ENCODE data around the gene ACTN4.
"Not testable (repeated sequence)": the region's sequence is repeated elsewhere in the genome, so short reads cannot be mapped to it uniquely, and the experiment has no call there.

The ACTN4 gene

GRCh38 chr19:38737921-38738737 lies 90.7 kb downstream of the ACTN4 start:
- DNase-seq (ENCODE audit: low spot score), result no peak

- no peak for DNase-seq (ENCODE audit: low spot score)
Observed at GRCh38 chr19:38739440-38740256, 92.2 kb downstream of the ACTN4 start.

GRCh38 chr19:38740257-38740592 lies 92.8 kb downstream of the ACTN4 start:
- DNase-seq (ENCODE audit: low spot score), result no peak

GRCh38 chr19:38740932-38741331 lies 93.5 kb downstream of the ACTN4 start:
- no peak for DNase-seq (ENCODE audit: low spot score)

GRCh38 chr19:38741670-38742069 lies 94.2 kb downstream of the ACTN4 start:
- no peak for DNase-seq (ENCODE audit: low spot score)

GRCh38 chr19:38742296-38742695 lies 94.8 kb downstream of the ACTN4 start:
- DNase-seq (ENCODE audit: low spot score), result no peak

- no peak for DNase-seq (ENCODE audit: low spot score)
Observed at GRCh38 chr19:38742906-38743305, 95.5 kb downstream of the ACTN4 start.

GRCh38 chr19:38743394-38744297 lies 96.2 kb downstream of the ACTN4 start:
- no peak for DNase-seq (ENCODE audit: low spot score)

- no peak for DNase-seq (ENCODE audit: low spot score)
Observed at GRCh38 chr19:38744298-38744681, 96.8 kb downstream of the ACTN4 start, which contains the start of gene CAPN12. TSS of gene CAPN12 (minus strand) at chr19:38744474. CDS start at chr19:38744165, 309 bp downstream.

GRCh38 chr19:38744874-38745273 lies 97.4 kb downstream of the ACTN4 start:
- no peak for DNase-seq (ENCODE audit: low spot score)

GRCh38 chr19:38745316-38745715 lies 97.9 kb downstream of the ACTN4 start:
- DNase-seq (ENCODE audit: low spot score), result no peak

GRCh38 chr19:38753783-38754182 lies 106.3 kb downstream of the ACTN4 start:
- DNase-seq (ENCODE audit: low spot score), result not testable (repeated sequence)

- DNase-seq (ENCODE audit: low spot score), result not testable (repeated sequence)
Observed at GRCh38 chr19:38754196-38754595, 106.7 kb downstream of the ACTN4 start.

GRCh38 chr19:38759590-38760003 lies 112.1 kb downstream of the ACTN4 start:
- no peak for DNase-seq (ENCODE audit: low spot score)

- not testable (repeated sequence) for DNase-seq (ENCODE audit: low spot score)
Observed at GRCh38 chr19:38760805-38761517, 113.5 kb downstream of the ACTN4 start.

GRCh38 chr19:38761884-38762389 lies 114.5 kb downstream of the ACTN4 start:
- DNase-seq (ENCODE audit: low spot score), result not testable (repeated sequence)

- no peak for DNase-seq (ENCODE audit: low spot score)
Observed at GRCh38 chr19:38763795-38764220, 116.4 kb downstream of the ACTN4 start.

GRCh38 chr19:38765214-38765613 lies 117.8 kb downstream of the ACTN4 start:
- no peak for DNase-seq (ENCODE audit: low spot score)

- no peak for DNase-seq (ENCODE audit: low spot score)
Observed at GRCh38 chr19:38766276-38767047, 119.0 kb downstream of the ACTN4 start.

GRCh38 chr19:38769635-38770211 lies 122.3 kb downstream of the ACTN4 start:
- DNase-seq (ENCODE audit: low spot score), result peak; percentile 84
